Esophagus squamous epithelium (tissue), 5 donors: ENCODE data around the gene PET100. TPM values are rescaled to one million over a fixed set of nuclear protein-coding genes. Genes with fewer than 3 reads are reported as not detected.

Source experiments
- DNase-seq: peaks from one replicate; lab custom pipeline; 2025; lab: John Stamatoyannopoulos, UW
- H3K27ac ChIP-seq, 4 donors: fragments of 200-600 bp; sonication (generic); one replicate each; pipeline ENCODE4 v1.5.1; 2016 to 2019; ENCODE audit warnings: mild to moderate bottlenecking in 1 of 4
- H3K27me3 ChIP-seq, 4 donors: fragments of 200-600 bp; sonication (generic); 1 replicate in 3 of 4; 2 replicates in 1 of 4; pipeline versions ENCODE4 v1.5.1 to v1.6.0; 2017 to 2021; ENCODE audit warnings: antibody characterized with exemption in 1 of 4
- H3K36me3 ChIP-seq, 3 donors: fragments of 200-600 bp; sonication (generic); one replicate each; pipeline ENCODE4 v1.5.1; 2016 to 2019
- H3K4me1 ChIP-seq, 3 donors: fragments of 200-600 bp; sonication (generic); one replicate each; pipeline ENCODE4 v1.5.1; 2017 to 2019
- H3K4me3 ChIP-seq, 4 donors: fragments of 200-600 bp; sonication (generic); 1 replicate in 3 of 4; 2 replicates in 1 of 4; pipeline ENCODE4 v1.5.1; 2016 to 2019; ENCODE audit warnings: mild to moderate bottlenecking in 2 of 4, moderate library complexity in 1 of 4
- H3K9me3 ChIP-seq, 3 donors: fragments of 200-600 bp; sonication (generic); one replicate each; pipeline ENCODE4 v1.5.1; 2016 to 2019
- POLR2A ChIP-seq, 4 donors: fragments of 450-650 bp; IDR thresholded peaks; one replicate each; pipeline ENCODE4 v1.6.1; 2017; ENCODE audit warnings: antibody characterized with exemption in 4 of 4, mild to moderate bottlenecking in 4 of 4, moderate library complexity in 3 of 4
- WGBS, 2 donors: methylation state at CpG; one replicate each; pipeline ENCODE4 v1.1.5; 2018; 5-methylcytosine and 5-hydroxymethylcytosine counted together
- intact Hi-C: fragments of 100-400 bp; cut with DNase I; formaldehyde crosslinking; loops from one replicate; pipeline ENCODE4 v1.15.0; 2022
- small RNA-seq, 4 donors: library from RNA; depleted of rRNA; stranded (forward); fragments of <200 nt; gene quantifications; one replicate each; pipeline ENCODE3, GENCODE V24; 2016
- total RNA-seq, 4 donors: library from RNA; depleted of rRNA; stranded (reverse); fragments of >200 nt; gene quantifications; one replicate each; pipeline ENCODE4 v1.1.0, GENCODE V29; 2016
- TF ChIP-seq, protein P1 (sequence below), 6 experiments: fragments of 450-650 bp in 4 of 6; fragments of 200-600 bp in 2 of 6; sonication (generic) in 2 of 6; IDR thresholded peaks; one replicate each; pipeline ENCODE4 v1.5.1; 2016 to 2019; ENCODE audit warnings: antibody characterized with exemption in 6 of 6, mild to moderate bottlenecking in 4 of 6, moderate library complexity in 4 of 6
- donor health status: DM: yes; HTN: yes; CAD: no.

Gene PET100
- total RNA-seq, 4 donors from 2014 or later = 22.9 to 43.1 (median 25.7) TPM

DNA sequence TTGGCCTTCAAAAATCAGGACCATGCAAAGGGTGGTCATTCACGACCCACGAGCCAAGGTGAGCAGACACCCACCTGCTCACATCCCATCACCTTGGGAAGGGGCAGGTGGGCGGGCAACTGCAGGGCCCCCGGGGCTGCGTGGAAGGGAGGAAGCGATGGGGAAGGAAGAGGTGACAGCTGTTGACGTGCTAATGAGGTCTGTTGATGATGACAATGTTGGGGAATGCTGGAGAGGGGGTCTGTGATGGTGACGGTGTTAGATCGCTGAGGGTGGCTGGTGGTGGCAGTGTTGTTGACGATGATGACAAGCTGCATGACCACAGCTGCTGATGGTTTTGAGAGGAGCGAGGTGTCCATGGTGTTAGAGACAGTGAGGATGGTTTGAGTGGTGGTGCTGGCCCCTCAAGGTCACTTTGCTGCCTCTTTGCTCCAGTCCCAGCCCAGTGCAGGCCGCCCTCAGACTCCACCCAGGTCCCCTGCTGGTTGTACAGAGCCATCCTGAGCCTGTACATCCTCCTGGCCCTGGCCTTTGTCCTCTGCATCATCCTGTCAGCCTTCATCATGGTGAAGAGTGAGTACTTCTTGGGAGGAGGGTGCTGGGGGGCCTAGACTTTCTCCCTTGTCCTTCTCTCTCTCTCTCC, 48.2 kb downstream of the PET100 start:
- Histone ChIP-seq H3K27me3 (peaks cover 0 to 68% (median 0%) of the 10 kb centered on the region in 4 donors), H3K4me3 (no peak overlapping the region), H3K27ac (no peak overlapping the region), H3K4me1 (peaks cover 9 to 42% (median 10%) of the 10 kb centered on the region in 3 donors), H3K36me3 (peaks cover 5 to 8% (median 5%) of the 10 kb centered on the region in 3 donors), H3K9me3 (no peaks in the 10 kb centered on the region)
- intact Hi-C loops = loop anchor here (5.0 kb wide), 1 partner anchor 110 kb away; no protein-coding TSS in a partner anchor
- no peak for TF ChIP-seq POLR2A (IDR thresholded peaks at IDR 0.05)
- TF ChIP-seq, protein P1, sequence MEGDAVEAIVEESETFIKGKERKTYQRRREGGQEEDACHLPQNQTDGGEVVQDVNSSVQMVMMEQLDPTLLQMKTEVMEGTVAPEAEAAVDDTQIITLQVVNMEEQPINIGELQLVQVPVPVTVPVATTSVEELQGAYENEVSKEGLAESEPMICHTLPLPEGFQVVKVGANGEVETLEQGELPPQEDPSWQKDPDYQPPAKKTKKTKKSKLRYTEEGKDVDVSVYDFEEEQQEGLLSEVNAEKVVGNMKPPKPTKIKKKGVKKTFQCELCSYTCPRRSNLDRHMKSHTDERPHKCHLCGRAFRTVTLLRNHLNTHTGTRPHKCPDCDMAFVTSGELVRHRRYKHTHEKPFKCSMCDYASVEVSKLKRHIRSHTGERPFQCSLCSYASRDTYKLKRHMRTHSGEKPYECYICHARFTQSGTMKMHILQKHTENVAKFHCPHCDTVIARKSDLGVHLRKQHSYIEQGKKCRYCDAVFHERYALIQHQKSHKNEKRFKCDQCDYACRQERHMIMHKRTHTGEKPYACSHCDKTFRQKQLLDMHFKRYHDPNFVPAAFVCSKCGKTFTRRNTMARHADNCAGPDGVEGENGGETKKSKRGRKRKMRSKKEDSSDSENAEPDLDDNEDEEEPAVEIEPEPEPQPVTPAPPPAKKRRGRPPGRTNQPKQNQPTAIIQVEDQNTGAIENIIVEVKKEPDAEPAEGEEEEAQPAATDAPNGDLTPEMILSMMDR (IDR thresholded peaks at IDR 0.05) = peak in 1 of 6 experiments; percentile 10
- 54% methylated on average over 8 to 10 of the region's 12 CpGs for WGBS, 2 donors
- no peak for DNase-seq

DNA sequence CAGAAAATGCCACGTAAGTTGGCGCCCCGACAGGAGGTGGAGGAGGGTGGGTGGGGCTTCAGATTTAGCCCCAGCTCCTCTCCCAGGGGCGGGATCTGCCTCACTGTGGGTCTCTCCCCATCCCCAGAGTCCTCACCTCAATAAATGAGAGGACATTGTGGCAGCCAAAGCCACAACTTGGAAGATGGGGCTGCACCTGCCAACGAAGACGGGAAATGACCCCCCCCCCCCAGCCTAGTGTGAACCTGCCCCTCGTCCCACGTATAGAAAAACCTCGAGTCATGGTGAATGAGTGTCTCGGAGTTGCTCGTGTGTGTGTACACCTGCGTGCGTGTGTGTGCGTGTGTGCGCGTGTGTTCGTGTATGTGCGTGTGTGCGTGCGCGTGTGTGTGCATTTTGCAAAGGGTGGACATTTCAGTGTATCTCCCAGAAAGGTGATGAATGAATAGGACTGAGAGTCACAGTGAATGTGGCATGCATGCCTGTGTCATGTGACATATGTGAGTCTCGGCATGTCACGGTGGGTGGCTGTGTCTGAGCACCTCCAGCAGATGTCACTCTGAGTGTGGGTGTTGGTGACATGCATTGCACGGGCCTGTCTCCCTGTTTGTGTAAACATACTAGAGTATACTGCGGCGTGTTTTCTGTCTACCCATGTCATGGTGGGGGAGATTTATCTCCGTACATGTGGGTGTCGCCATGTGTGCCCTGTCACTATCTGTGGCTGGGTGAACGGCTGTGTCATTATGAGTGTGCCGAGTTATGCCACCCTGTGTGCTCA, 49.6 kb downstream of the PET100 start:
- Histone ChIP-seq H3K36me3 (peaks cover 5 to 22% (median 10%) of the 10 kb centered on the region in 3 donors), H3K27me3 (peaks cover 0 to 54% (median 0%) of the 10 kb centered on the region in 4 donors), H3K4me3 (no peak overlapping the region), H3K27ac (no peak overlapping the region), H3K4me1 (peaks cover 9 to 40% (median 10%) of the 10 kb centered on the region in 3 donors), H3K9me3 (no peaks in the 10 kb centered on the region)
- DNase-seq = no peak
- no peak for TF ChIP-seq POLR2A (IDR thresholded peaks at IDR 0.05)
- 16 to 35% methylated on average over 11 to 17 of the region's 30 CpGs for WGBS, 2 donors
- intact Hi-C loops = loop anchor here (5.0 kb wide), 1 partner anchor 112 kb away; no protein-coding TSS in a partner anchor

GRCh38 chr19:7679771-7680605, 50.4 kb downstream of the PET100 start:
- TF ChIP-seq, protein P1 (IDR thresholded peaks at IDR 0.05) = no peak
- no peak for TF ChIP-seq POLR2A (IDR thresholded peaks at IDR 0.05)
- Histone ChIP-seq H3K4me1 (peaks cover 9 to 36% (median 10%) of the 10 kb centered on the region in 3 donors), H3K27ac (peak overlapping the region in 3 of 4 donors; percentile 93 to 96 (median 94)), H3K4me3 (peak overlapping the region; percentile 84 to 99 (median 96)), H3K27me3 (peaks cover 0 to 51% (median 0%) of the 10 kb centered on the region in 4 donors), H3K9me3 (no peaks in the 10 kb centered on the region), H3K36me3 (peaks cover 5 to 30% (median 10%) of the 10 kb centered on the region in 3 donors)
- 32 to 36% methylated on average over 16 to 17 of the region's 22 CpGs for WGBS, 2 donors
- no peak for DNase-seq
- intact Hi-C loops = loop anchor here (5.0 to 10.0 kb wide), 2 partner anchors 113 to 115 kb away; no protein-coding TSS in a partner anchor

GRCh38 chr19:7680606-7681339, 51.2 kb downstream of the PET100 start, which contains the start of gene TRAPPC5:
TRAPPC5 (plus strand) TSS chr19:7680833; CDS start chr19:7682254, 1,421 bp downstream.
- peak in 2 of 4 donors; percentile 46 to 66 for TF ChIP-seq POLR2A (IDR thresholded peaks at IDR 0.05)
- TF ChIP-seq, protein P1 (IDR thresholded peaks at IDR 0.05) = peak; percentile 90 to 99 (median 98)
- WGBS, 2 donors = 1% methylated on average over 17 of the region's 79 CpGs; no CpG with 5 or more reads in 1 of the 2 donors
- intact Hi-C loops = loop anchor here (10.0 kb wide), 1 partner anchor 114 kb away; no protein-coding TSS in a partner anchor
- Histone ChIP-seq H3K4me3 (peak within 1 kb of the TSS; percentile 84 to 99 (median 96)), H3K36me3 (peaks cover 5 to 36% (median 10%) of the 10 kb centered on the region in 3 donors), H3K27ac (peak within 1 kb of the TSS; percentile 93 to 96 (median 95)), H3K9me3 (no peaks in the 10 kb centered on the region), H3K27me3 (peaks cover 0 to 43% (median 0%) of the 10 kb centered on the region in 4 donors), H3K4me1 (peaks cover 9 to 36% (median 10%) of the 10 kb centered on the region in 3 donors)
- no peak for DNase-seq

Small RNA genes lying within 50 kb of the gene (small RNA-seq; reads per million reads assigned to genes)
- gene MIR6792 = 0 to 0.07 (median 0) reads per million in 4 donors

Other genes starting within 250 kb of the PET100 start
- gene PEX11G, start 140.8 kb upstream of the PET100 start, total RNA-seq = 1 to 10 TPM; 1.1 to 6.7 (median 4.1) TPM
- 10 to 100 TPM in 3 of 4 donors, 1 to 10 TPM in 1; 3.8 to 42.2 (median 19.5) TPM for gene ZNF358, start 113.7 kb upstream of the PET100 start, total RNA-seq
- 10 to 100 TPM in 1 of 4 donors, 1 to 10 TPM in 3; 5.7 to 13.9 (median 7.8) TPM for gene MCOLN1, start 107.2 kb upstream of the PET100 start, total RNA-seq
- gene PNPLA6, start 94.1 kb upstream of the PET100 start, total RNA-seq = 10 to 100 TPM; 39.7 to 74.1 (median 50.1) TPM
- gene CAMSAP3, start 33.9 kb upstream of the PET100 start, total RNA-seq = 10 to 100 TPM in 2 of 4 donors, 1 to 10 TPM in 2; 9.3 to 45.5 (median 14.1) TPM
- gene XAB2, start 248 bp upstream of the PET100 start, total RNA-seq = 10 to 100 TPM; 20.3 to 34.1 (median 27.8) TPM
- under 1 TPM in 2 of 4 donors, not detected in 2; 0.53 to 0.57 TPM for gene PCP2, start 3.9 kb downstream of the PET100 start, total RNA-seq
- 10 to 100 TPM; 44.7 to 76.6 (median 55.2) TPM for gene STXBP2, start 7.3 kb downstream of the PET100 start, total RNA-seq
- gene RETN, start 39.3 kb downstream of the PET100 start, total RNA-seq = 10 to 100 TPM in 1 of 4 donors, not detected in 3; 28.1 TPM
- gene MCEMP1, start 47.3 kb downstream of the PET100 start, total RNA-seq = under 1 TPM in 2 of 4 donors, not detected in 2; 0.29 to 0.97 TPM
- 10 to 100 TPM; 52.3 to 91.5 (median 77.4) TPM for gene TRAPPC5, start 51.0 kb downstream of the PET100 start, total RNA-seq
- gene FCER2, start 72.3 kb downstream of the PET100 start, total RNA-seq = not detected
- gene CLEC4G, start 102.3 kb downstream of the PET100 start, total RNA-seq = 1 to 10 TPM in 2 of 4 donors, under 1 TPM in 1, not detected in 1; 0.18 to 3.2 (median 1.1) TPM
- gene CD209, start 117.7 kb downstream of the PET100 start, total RNA-seq = 1 to 10 TPM in 2 of 4 donors, under 1 TPM in 1, not detected in 1; 0.40 to 4.9 (median 4.0) TPM
- gene CLEC4M, start 133.4 kb downstream of the PET100 start, total RNA-seq = not detected
- 10 to 100 TPM in 3 of 4 donors, 1 to 10 TPM in 1; 8.3 to 15.5 (median 11.9) TPM for gene EVI5L, start 200.4 kb downstream of the PET100 start, total RNA-seq
- under 1 TPM in 2 of 4 donors, not detected in 2; 0.35 to 0.57 TPM for gene PRR36, start 244.6 kb downstream of the PET100 start, total RNA-seq